GM23338 (cell line): ENCODE data around the gene HINT1. TPM values are rescaled to one million over a fixed set of nuclear protein-coding genes. Genes with fewer than 3 reads are reported as not detected.

ENCODE experiments used
- ATAC-seq: fragments of 200-7000 bp; cut with Tn5 transposase; 3 replicates; pipeline ENCODE4 v1.9.1; 2020
- DNase-seq: peaks from one replicate; pipeline ENCODE4 v3.0.0-alpha.2; 2015; ENCODE audit warnings: low spot score
- H2AFZ ChIP-seq: fragments of 200-600 bp; sonication (generic); 2 replicates; pipeline ENCODE4 v1.8.0; 2016; ENCODE audit warnings: antibody characterized with exemption, mild to moderate bottlenecking, moderate library complexity
- H3F3A ChIP-seq: fragments of 200-600 bp; sonication (generic); replicated peaks from 2 replicates; pipeline ENCODE4 v1.8.0; 2017; ENCODE audit warnings: antibody characterized with exemption, mixed run types, low read depth
- H3K27ac ChIP-seq: fragments of 200-600 bp; sonication (generic); 2 replicates; pipeline ENCODE4 v1.6.1; 2016; ENCODE audit warnings: low read depth
- H3K27me3 ChIP-seq: fragments of 200-600 bp; sonication (generic); 2 replicates; pipeline ENCODE4 v1.8.0; 2016; ENCODE audit warnings: mild to moderate bottlenecking, mixed run types, moderate library complexity; ENCODE audit not compliant: insufficient read depth
- H3K36me3 ChIP-seq: fragments of 200-600 bp; sonication (generic); 2 replicates; pipeline ENCODE4 v1.8.0; 2016; ENCODE audit warnings: mild to moderate bottlenecking; ENCODE audit not compliant: insufficient read depth
- H3K4me1 ChIP-seq: fragments of 200-600 bp; sonication (generic); 2 replicates; pipeline ENCODE4 v1.8.0; 2016; ENCODE audit warnings: mild to moderate bottlenecking, moderate library complexity; ENCODE audit not compliant: insufficient read depth
- H3K4me2 ChIP-seq: fragments of 200-600 bp; sonication (generic); 2 replicates; pipeline ENCODE4 v1.7.1; 2017; ENCODE audit warnings: mixed run types
- H3K4me3 ChIP-seq: fragments of 200-600 bp; sonication (generic); 2 replicates; pipeline ENCODE4 v1.6.1; 2016; ENCODE audit warnings: mixed run types
- H3K79me2 ChIP-seq: fragments of 200-600 bp; sonication (generic); replicated peaks from 2 replicates; pipeline ENCODE4 v1.8.0; 2017; ENCODE audit warnings: mild to moderate bottlenecking; ENCODE audit not compliant: insufficient read depth
- H3K9me2 ChIP-seq: fragments of 200-600 bp; sonication (generic); 2 replicates; pipeline ENCODE4 v1.8.0; 2017; ENCODE audit not compliant: insufficient read depth
- H4K20me1 ChIP-seq: fragments of 200-600 bp; sonication (generic); replicated peaks from 2 replicates; pipeline ENCODE4 v1.8.0; 2017; ENCODE audit warnings: mild to moderate bottlenecking; ENCODE audit not compliant: insufficient read depth
- H3K27ac Mint-ChIP-seq: 2 replicates; pipeline ENCODE4 v1.8.0; 2020; ENCODE audit warnings: inconsistent platforms, mild to moderate bottlenecking, moderate library complexity, mixed read lengths
- H3K27me3 Mint-ChIP-seq: 3 replicates; pipeline ENCODE4 v1.8.0; 2022; ENCODE audit warnings: low read depth, mild to moderate bottlenecking, moderate library complexity, mixed read lengths, inconsistent platforms; ENCODE audit not compliant: insufficient read depth, poor library complexity
- H3K36me3 Mint-ChIP-seq: 3 replicates; pipeline ENCODE4 v1.8.0; 2021; ENCODE audit warnings: low read depth, mild to moderate bottlenecking, inconsistent platforms, moderate library complexity, mixed read lengths
- H3K4me1 Mint-ChIP-seq: 3 replicates; pipeline ENCODE4 v1.8.0; 2020; ENCODE audit warnings: mild to moderate bottlenecking, inconsistent platforms, mixed read lengths
- H3K4me3 Mint-ChIP-seq: 3 replicates; pipeline ENCODE4 v1.8.0; 2021; ENCODE audit warnings: moderate library complexity, mild to moderate bottlenecking, inconsistent platforms, mixed read lengths
- H3K9me3 Mint-ChIP-seq: 3 replicates; pipeline ENCODE4 v1.8.0; 2020; ENCODE audit warnings: moderate library complexity, mild to moderate bottlenecking, inconsistent platforms, mixed read lengths
- CREB1 ChIP-seq: fragments of 250-450 bp; sonication (Bioruptor Pico); IDR thresholded peaks from 2 replicates; pipeline ENCODE4 v1.5.0; 2020; ENCODE audit warnings: low read depth, mild to moderate bottlenecking, moderate library complexity
- CTCF ChIP-seq, 2 experiments: fragments of 200-600 bp in 1 of 2; sonication (generic) in 1 of 2; conservative IDR thresholded peaks; 2 replicates each; pipeline versions ENCODE4 v1.5.1 to v1.6.1; 2016 to 2017; ENCODE audit warnings: antibody characterized with exemption in 2 of 2, low read depth in 2 of 2, mild to moderate bottlenecking in 2 of 2, moderate library complexity in 1 of 2
- EZH2 ChIP-seq: fragments of 200-600 bp; sonication (generic); IDR thresholded peaks from one replicate; pipeline ENCODE4 v1.8.0; 2017; ENCODE audit warnings: antibody characterized with exemption, mild to moderate bottlenecking, low read depth; ENCODE audit not compliant: unreplicated experiment
- EZH2phosphoT487 ChIP-seq: fragments of 200-600 bp; sonication (generic); IDR thresholded peaks from one replicate; pipeline ENCODE4 v1.8.1; 2018; ENCODE audit warnings: antibody characterized with exemption; ENCODE audit not compliant: unreplicated experiment
- NANOG ChIP-seq: IDR thresholded peaks from 2 replicates; pipeline ENCODE4 v1.6.1; 2016; ENCODE audit warnings: antibody characterized with exemption, borderline replicate concordance
- POLR2AphosphoS5 ChIP-seq: IDR thresholded peaks from 2 replicates; pipeline ENCODE4 v1.6.1; 2016; ENCODE audit warnings: antibody characterized with exemption, low read depth
- REST ChIP-seq: IDR thresholded peaks from one replicate; pipeline ENCODE4 v1.6.1; 2018; ENCODE audit warnings: antibody characterized with exemption; ENCODE audit not compliant: unreplicated experiment
- ZNF114 ChIP-seq: fragments of 250-450 bp; sonication (Bioruptor Pico); IDR thresholded peaks from 2 replicates; pipeline ENCODE4 v1.5.0; 2020; ENCODE audit warnings: mild to moderate bottlenecking, moderate library complexity
- ZNF331 ChIP-seq: fragments of 250-450 bp; sonication (Bioruptor Pico); IDR thresholded peaks from 2 replicates; pipeline ENCODE4 v1.5.0; 2020; ENCODE audit warnings: low read depth, mild to moderate bottlenecking, moderate library complexity
- ZNF462 ChIP-seq: fragments of 250-450 bp; sonication (Bioruptor Pico); IDR thresholded peaks from 2 replicates; pipeline ENCODE4 v1.5.0; 2020; ENCODE audit warnings: mild to moderate bottlenecking, moderate library complexity
- polyA plus RNA-seq: library from polyadenylated mRNA; unstranded; fragments of >200 nt; fragmentation: Nextera tagmentation; extraction: Ambion mirVana; gene quantifications from 2 replicates; pipeline ENCODE4 v1.2.1, GENCODE V29; 2016
- total RNA-seq: library from RNA; depleted of rRNA; stranded (reverse); fragments of >200 nt; shearing (Covaris generic); gene quantifications from 2 replicates; pipeline ENCODE4 v1.2.3, GENCODE V29; 2014

HINT1 gene
- total and polyA plus RNA-seq, 2 experiments from 2014 or later, result 171 to 687 TPM

- Histone ChIP-seq H3K4me3 (no peak overlapping the region), H4K20me1 (no peaks in the 10 kb centered on the region), H3K4me2 (no peak overlapping the region), H3K4me1 (no peaks in the 10 kb centered on the region), H2AFZ (no peak overlapping the region), H3F3A (no peaks in the 10 kb centered on the region), H3K27me3 (no peaks in the 10 kb centered on the region), H3K9me2 (no peaks in the 10 kb centered on the region), H3K36me3 (no peaks in the 10 kb centered on the region), H3K79me2 (no peaks in the 10 kb centered on the region), H3K27ac (no peak overlapping the region)
- no peak for DNase-seq
- no peak for ATAC-seq
- no peak for TF ChIP-seq CREB1 (CRISPR knock-in tag)
- Mint-ChIP-seq H3K4me1 (no peaks in the 10 kb centered on the region), H3K4me3 (no peak overlapping the region), H3K27ac (no peak overlapping the region), H3K9me3 (no peaks in the 10 kb centered on the region; the same call in 2 of the 3 replicates), H3K27me3 (peaks cover 3% of the 10 kb centered on the region), H3K36me3 (no peaks in the 10 kb centered on the region)
Observed at GRCh38 chr5:131147258-131147657, 17.8 kb downstream of the HINT1 start.

GRCh38 chr5:131142970-131143617 lies 22.0 kb downstream of the HINT1 start:
- Mint-ChIP-seq H3K4me3 (no peak overlapping the region), H3K27ac (no peak overlapping the region), H3K27me3 (peaks cover 2% of the 10 kb centered on the region), H3K9me3 (peaks cover 14% of the 10 kb centered on the region), H3K4me1 (no peaks in the 10 kb centered on the region), H3K36me3 (peaks cover 6% of the 10 kb centered on the region; the same call in 1 of the 3 replicates)
- DNase-seq (no peak), ATAC-seq (no peak)
- Histone ChIP-seq H3K27me3 (no peaks in the 10 kb centered on the region), H2AFZ (no peak overlapping the region), H3F3A (no peaks in the 10 kb centered on the region), H3K27ac (no peak overlapping the region), H3K4me1 (no peaks in the 10 kb centered on the region), H3K79me2 (no peaks in the 10 kb centered on the region), H3K36me3 (no peaks in the 10 kb centered on the region), H3K4me3 (no peak overlapping the region), H4K20me1 (no peaks in the 10 kb centered on the region), H3K9me2 (0 out of 2 replicates have a peak, but pooled peaks cover 6% of the 10 kb centered on the region), H3K4me2 (no peak overlapping the region)
- TF ChIP-seq REST, result no peak
- TF ChIP-seq ZNF462, result no peak
- TF ChIP-seq ZNF331 (CRISPR knock-in tag), result no peak
- TF ChIP-seq NANOG, result no peak
- no peak for TF ChIP-seq EZH2phosphoT487
- no peak for TF ChIP-seq POLR2AphosphoS5
- no peak for TF ChIP-seq EZH2
- no peak for TF ChIP-seq ZNF114 (CRISPR knock-in tag)
- no peak for TF ChIP-seq CTCF (conservative IDR thresholded peaks at IDR 0.05; ENCODE audit: low read depth in 2 of 2)
- TF ChIP-seq CREB1 (CRISPR knock-in tag), result no peak
